Prostate gland (tissue), 2 donors: ENCODE data around the gene TCF7L1. TPM values are rescaled to one million over a fixed set of nuclear protein-coding genes. Genes with fewer than 3 reads are reported as not detected.
"Not testable (repeated sequence)": the region's sequence is repeated elsewhere in the genome, so short reads cannot be mapped to it uniquely, and the experiment has no call there.

Source experiments
- DNase-seq: peaks from one replicate; pipeline ENCODE4 v3.0.0-alpha.2; 2019; ENCODE audit warnings: low spot score
- H3K27ac ChIP-seq, 2 donors: fragments of 200-600 bp; sonication (generic); 2 replicates each; pipeline ENCODE4 v1.5.1; 2017 to 2019
- H3K27me3 ChIP-seq: fragments of 200-600 bp; sonication (generic); replicated peaks from 2 replicates; pipeline ENCODE4 v1.5.1; 2019; ENCODE audit not compliant: insufficient read depth
- H3K36me3 ChIP-seq, 2 donors: fragments of 200-600 bp; sonication (generic); 1 replicate in 1 of 2; 2 replicates in 1 of 2; pipeline versions ENCODE4 v1.5.1 to v1.8.1; 2017 to 2019
- H3K4me1 ChIP-seq: fragments of 200-600 bp; sonication (generic); replicated peaks from 2 replicates; pipeline ENCODE4 v1.5.1; 2019
- H3K4me3 ChIP-seq, 2 donors: fragments of 200-600 bp; sonication (generic); 2 replicates each; pipeline ENCODE4 v1.5.1; 2017 to 2019
- H3K9me3 ChIP-seq: fragments of 200-600 bp; sonication (generic); 2 replicates; pipeline ENCODE4 v1.5.1; 2017
- CTCF ChIP-seq, 4 experiments: fragments of 200-600 bp in 2 of 4; fragments of 450-650 bp in 2 of 4; sonication (generic) in 2 of 4; IDR thresholded peaks; 1 replicate in 3 of 4; 2 replicates in 1 of 4; pipeline ENCODE4 v1.5.1; 2016 to 2019; ENCODE audit warnings: antibody characterized with exemption in 4 of 4, mild to moderate bottlenecking in 2 of 4, moderate library complexity in 2 of 4
- POLR2A ChIP-seq: fragments of 450-650 bp; IDR thresholded peaks from one replicate; pipeline ENCODE4 v1.6.1; 2016; ENCODE audit warnings: antibody characterized with exemption, mild to moderate bottlenecking
- POLR2AphosphoS5 ChIP-seq: sonication (generic); formaldehyde crosslinking; IDR thresholded peaks from one replicate; pipeline ENCODE4 v1.6.1; 2017; ENCODE audit warnings: antibody characterized with exemption
- WGBS: methylation state at CpG from one replicate; pipeline ENCODE4 v1.1.5; 2018; 5-methylcytosine and 5-hydroxymethylcytosine counted together
- intact Hi-C: fragments of 100-400 bp; cut with DNase I; formaldehyde crosslinking; loops from one replicate; pipeline ENCODE4 v1.14.2; 2022
- total RNA-seq, 2 donors: library from RNA; depleted of rRNA; stranded (reverse); fragments of >200 nt; gene quantifications; one replicate each; pipeline ENCODE4 v1.1.0, GENCODE V29; 2016

TCF7L1 gene
- total RNA-seq, 2 donors from 2014 or later: 2.6 to 7.0 TPM

GRCh38 chr2:85327822-85328617 is 194.8 kb downstream of the TCF7L1 start, which contains the start of gene TGOLN2:
TGOLN2 (minus strand) TSS chr2:85327989; CDS start chr2:85327962, 27 bp downstream.
- intact Hi-C loops: loop anchor here (1.0 kb wide), 1 partner anchor 26 kb away; the partner anchor contains the start of genes ELMOD3 and RETSAT

GRCh38 chr2:85329181-85329651 is 196.0 kb downstream of the TCF7L1 start:
- Histone ChIP-seq H3K4me1 (peaks cover 5% of the 10 kb centered on the region), H3K4me3 (no peak overlapping the region), H3K27ac (no peak overlapping the region), H3K36me3 (no peaks in the 10 kb centered on the region), H3K9me3 (no peaks in the 10 kb centered on the region), H3K27me3 (no peaks in the 10 kb centered on the region)
- intact Hi-C loops: no loop called here
- TF ChIP-seq POLR2A (no peak), CTCF (IDR thresholded peaks at IDR 0.05) (no peak), POLR2AphosphoS5 (no peak)
- no peak for DNase-seq

More at GRCh38 chr2:85327822-85328617, 194.8 kb downstream of the TCF7L1 start, which contains the start of gene TGOLN2:
- H3K27me3 ChIP-seq: no peaks in the 10 kb centered on the region
- H3K9me3 ChIP-seq: no peaks in the 10 kb centered on the region
- WGBS: under 1% methylated on average over 57 of the region's 57 CpGs
- H3K4me1 ChIP-seq: peaks cover 5% of the 10 kb centered on the region
- DNase-seq: peak; percentile 90
- H3K36me3 ChIP-seq: peaks cover 0 to 6% of the 10 kb centered on the region in 2 donors
- TF ChIP-seq CTCF (IDR thresholded peaks at IDR 0.05) (peak in 1 of 4 experiments; percentile 42), POLR2AphosphoS5 (peak; percentile 91), POLR2A (peak; percentile 97)
- peak within 1 kb of the TSS; percentile 92 to 97 for H3K27ac ChIP-seq
- peak within 1 kb of the TSS; percentile 50 to 87 for H3K4me3 ChIP-seq

- H3K36me3 ChIP-seq, H3K9me3 ChIP-seq, DNase-seq, H3K4me1 ChIP-seq, intact Hi-C loops, H3K4me3 ChIP-seq, H3K27me3 ChIP-seq, H3K27ac ChIP-seq: not testable (repeated sequence)
- WGBS: 80% methylated on average over 3 of the region's 3 CpGs
Observed at GRCh38 chr2:85329701-85330100, 196.5 kb downstream of the TCF7L1 start.

- no peak for DNase-seq
- no peaks in the 10 kb centered on the region for H3K9me3 ChIP-seq
- no peak for TF ChIP-seq CTCF (IDR thresholded peaks at IDR 0.05)
- no peak for TF ChIP-seq POLR2AphosphoS5
- no peak for TF ChIP-seq POLR2A
- intact Hi-C loops: no loop called here
- H3K36me3 ChIP-seq: no peaks in the 10 kb centered on the region
- H3K4me1 ChIP-seq: no peaks in the 10 kb centered on the region
- WGBS: 87% methylated on average over 13 of the region's 13 CpGs
- H3K27me3 ChIP-seq: no peaks in the 10 kb centered on the region
- H3K4me3 ChIP-seq: no peak overlapping the region
- no peak overlapping the region for H3K27ac ChIP-seq
Observed at GRCh38 chr2:85330839-85331636, 197.8 kb downstream of the TCF7L1 start.

GRCh38 chr2:85333877-85334276 is 200.7 kb downstream of the TCF7L1 start:
- H3K4me1 ChIP-seq, H3K9me3 ChIP-seq, H3K27me3 ChIP-seq, H3K36me3 ChIP-seq, H3K4me3 ChIP-seq, H3K27ac ChIP-seq, intact Hi-C loops, DNase-seq: not testable (repeated sequence)
- 93% methylated on average over 4 of the region's 4 CpGs for WGBS
